Lower leg skin (tissue), 4 donors: ENCODE data around the gene PLGRKT. TPM values are rescaled to one million over a fixed set of nuclear protein-coding genes. Genes with fewer than 3 reads are reported as not detected.

Experiments
- DNase-seq, 2 donors: peaks; one replicate each; pipeline ENCODE4 v3.0.0-alpha.2; 2019; ENCODE audit warnings: low spot score in 2 of 2
- H3K4me3 ChIP-seq: fragments of 200-600 bp; sonication (generic); 2 replicates; pipeline ENCODE4 v1.5.1; 2017; ENCODE audit warnings: mild to moderate bottlenecking, low read depth; ENCODE audit not compliant: poor library complexity, severe bottlenecking
- POLR2A ChIP-seq, 2 donors: fragments of 450-650 bp; IDR thresholded peaks; one replicate each; pipeline ENCODE4 v1.6.1; 2016 to 2017; ENCODE audit warnings: antibody characterized with exemption in 2 of 2, mild to moderate bottlenecking in 1 of 2, moderate library complexity in 1 of 2
- WGBS, 2 donors: methylation state at CpG; one replicate each; pipeline ENCODE4 v1.1.5; 2018; 5-methylcytosine and 5-hydroxymethylcytosine counted together
- intact Hi-C: fragments of 100-400 bp; cut with DNase I; formaldehyde crosslinking; loops from one replicate; pipeline ENCODE4 v1.15.0; 2023; ENCODE audit warnings: low total_unique reads
- total RNA-seq, 4 donors: library from RNA; depleted of rRNA; stranded (reverse); fragments of >200 nt; gene quantifications; one replicate each; pipeline ENCODE4 v1.1.0, GENCODE V29; 2016
- TF ChIP-seq, protein P1 (sequence below), 3 donors: fragments of 450-650 bp; IDR thresholded peaks; one replicate each; pipeline ENCODE4 v1.5.1; 2016; ENCODE audit warnings: antibody characterized with exemption in 3 of 3, mild to moderate bottlenecking in 3 of 3, moderate library complexity in 2 of 3

PLGRKT gene, protein sequence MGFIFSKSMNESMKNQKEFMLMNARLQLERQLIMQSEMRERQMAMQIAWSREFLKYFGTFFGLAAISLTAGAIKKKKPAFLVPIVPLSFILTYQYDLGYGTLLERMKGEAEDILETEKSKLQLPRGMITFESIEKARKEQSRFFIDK
- total RNA-seq, result 10 to 100 TPM in 2 of 4 donors, 1 to 10 TPM in 2; 6.1 to 15.3 (median 9.1) TPM

DNA sequence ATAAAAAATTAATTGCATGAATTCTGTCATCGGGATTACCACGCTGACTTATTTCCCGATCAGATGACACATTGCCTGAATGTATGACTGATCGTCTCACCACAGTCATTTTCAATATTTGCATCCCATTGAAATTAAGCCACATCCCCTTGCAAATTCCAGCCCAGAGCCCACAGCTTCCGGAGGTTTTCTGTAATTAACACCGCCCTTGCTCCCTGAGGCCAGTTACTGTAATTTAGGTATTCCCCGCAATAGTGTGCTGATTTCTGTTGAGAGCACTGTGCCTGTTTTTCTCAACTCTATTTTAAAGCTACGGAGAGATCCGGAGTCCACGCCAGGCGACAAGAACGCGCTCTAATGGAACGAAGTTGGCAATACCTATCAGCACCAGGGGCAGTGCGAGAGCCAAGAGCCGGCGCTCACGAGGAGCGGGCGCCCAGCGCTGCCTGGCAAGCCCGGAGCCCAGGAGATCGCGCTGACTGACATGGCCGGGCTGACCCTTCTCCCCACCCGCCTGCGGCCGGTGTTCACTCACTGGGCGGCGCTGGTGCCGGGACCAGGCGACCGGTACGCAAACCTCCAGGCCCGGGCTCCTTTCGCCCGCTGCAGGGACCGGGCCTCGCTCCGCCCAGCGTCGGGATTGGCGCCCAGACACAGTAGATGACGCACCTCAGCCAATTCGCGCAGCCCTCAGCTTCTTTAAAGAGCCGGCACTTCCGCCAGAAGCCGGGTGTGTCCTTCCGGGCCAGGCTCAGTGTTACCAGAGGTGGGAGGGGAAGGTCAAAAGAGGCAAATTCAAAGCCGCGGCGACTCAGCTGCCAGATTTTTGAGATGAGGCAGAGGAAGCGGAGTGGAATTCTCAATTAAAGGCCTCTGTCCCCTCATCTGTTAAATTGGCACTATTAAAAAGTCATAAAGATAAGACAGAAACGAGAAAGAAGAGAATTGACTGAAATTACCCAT is at the start of gene PLGRKT:
Gene PLGRKT, minus strand, starts transcription at position 672 of the 963 bp plus-strand sequence. CDS start 5,948 bp downstream, outside the sequence.
- TF ChIP-seq, protein P1, sequence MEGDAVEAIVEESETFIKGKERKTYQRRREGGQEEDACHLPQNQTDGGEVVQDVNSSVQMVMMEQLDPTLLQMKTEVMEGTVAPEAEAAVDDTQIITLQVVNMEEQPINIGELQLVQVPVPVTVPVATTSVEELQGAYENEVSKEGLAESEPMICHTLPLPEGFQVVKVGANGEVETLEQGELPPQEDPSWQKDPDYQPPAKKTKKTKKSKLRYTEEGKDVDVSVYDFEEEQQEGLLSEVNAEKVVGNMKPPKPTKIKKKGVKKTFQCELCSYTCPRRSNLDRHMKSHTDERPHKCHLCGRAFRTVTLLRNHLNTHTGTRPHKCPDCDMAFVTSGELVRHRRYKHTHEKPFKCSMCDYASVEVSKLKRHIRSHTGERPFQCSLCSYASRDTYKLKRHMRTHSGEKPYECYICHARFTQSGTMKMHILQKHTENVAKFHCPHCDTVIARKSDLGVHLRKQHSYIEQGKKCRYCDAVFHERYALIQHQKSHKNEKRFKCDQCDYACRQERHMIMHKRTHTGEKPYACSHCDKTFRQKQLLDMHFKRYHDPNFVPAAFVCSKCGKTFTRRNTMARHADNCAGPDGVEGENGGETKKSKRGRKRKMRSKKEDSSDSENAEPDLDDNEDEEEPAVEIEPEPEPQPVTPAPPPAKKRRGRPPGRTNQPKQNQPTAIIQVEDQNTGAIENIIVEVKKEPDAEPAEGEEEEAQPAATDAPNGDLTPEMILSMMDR (IDR thresholded peaks at IDR 0.05), result no peak
- TF ChIP-seq POLR2A (IDR thresholded peaks at IDR 0.05), result no peak
- peak within 1 kb of the TSS; percentile 38 for H3K4me3 ChIP-seq
- DNase-seq, result peak; percentile 95 to 98
- WGBS, 2 donors, result 0% methylated on average over 30 to 35 of the region's 55 CpGs
- intact Hi-C loops, result no loop called here

DNA sequence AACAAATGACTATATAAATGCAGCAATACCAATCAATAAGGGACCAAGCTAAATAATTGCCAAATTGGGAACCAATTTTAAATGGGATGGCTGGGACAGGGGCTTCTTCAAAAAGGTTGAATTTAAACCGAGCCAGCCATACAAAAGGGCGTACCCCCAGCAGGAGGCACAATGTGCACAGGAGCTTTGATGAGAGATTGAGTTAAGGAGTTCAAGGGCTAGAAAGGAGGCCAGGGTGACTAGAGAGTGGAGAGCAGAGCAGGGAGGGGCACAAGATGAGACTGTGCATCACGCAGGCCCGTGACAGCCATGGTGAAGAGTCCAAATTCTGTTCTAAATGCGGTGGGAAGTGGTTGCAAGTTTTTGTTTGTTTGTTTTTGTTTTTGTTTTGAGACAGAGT is 49.3 kb upstream of the PLGRKT start:
- intact Hi-C loops, result no loop called here
- TF ChIP-seq, protein P1 (IDR thresholded peaks at IDR 0.05), result no peak
- no peak for TF ChIP-seq POLR2A (IDR thresholded peaks at IDR 0.05)
- DNase-seq, result no peak
- WGBS, 2 donors, result 94 to 95% methylated on average over 5 of the region's 5 CpGs
- no peak overlapping the region for H3K4me3 ChIP-seq

DNA sequence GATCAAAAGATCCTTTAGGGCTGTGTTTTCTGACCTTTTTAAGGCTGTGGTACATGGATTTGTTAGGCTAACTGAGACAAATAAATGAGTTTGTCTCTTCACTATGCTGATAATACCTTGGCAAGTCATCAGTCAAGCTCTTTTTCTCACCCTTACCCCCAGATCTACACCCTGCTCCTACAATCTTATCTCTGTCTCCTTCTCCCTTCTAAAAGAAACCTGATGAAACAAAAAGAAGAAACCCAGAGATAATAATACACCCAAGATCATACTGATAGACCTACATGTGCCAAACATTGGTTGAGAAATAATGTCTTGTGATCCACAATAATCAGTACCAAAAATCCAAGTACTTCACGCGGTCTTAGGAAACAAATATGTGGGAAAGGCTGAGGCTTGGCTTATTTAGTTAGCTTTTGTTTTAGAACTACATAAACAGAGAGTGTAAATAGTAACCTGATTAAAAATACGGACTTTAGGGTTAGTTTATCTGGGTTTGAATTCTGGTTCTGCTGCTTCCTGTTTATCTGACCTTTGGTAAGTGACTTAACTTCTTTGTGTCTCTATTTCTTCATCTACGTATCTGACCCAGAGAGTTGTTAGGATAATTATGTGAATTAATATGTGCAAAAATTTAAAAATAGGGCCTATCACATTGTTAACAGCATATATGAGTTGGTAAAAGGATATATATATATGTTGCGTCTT is 47.8 kb upstream of the PLGRKT start:
- WGBS, 2 donors, result 86 to 88% methylated on average over 5 of the region's 5 CpGs
- TF ChIP-seq, protein P1 (IDR thresholded peaks at IDR 0.05), result no peak
- TF ChIP-seq POLR2A (IDR thresholded peaks at IDR 0.05), result no peak
- H3K4me3 ChIP-seq, result no peak overlapping the region
- DNase-seq, result no peak
- intact Hi-C loops, result no loop called here

DNA sequence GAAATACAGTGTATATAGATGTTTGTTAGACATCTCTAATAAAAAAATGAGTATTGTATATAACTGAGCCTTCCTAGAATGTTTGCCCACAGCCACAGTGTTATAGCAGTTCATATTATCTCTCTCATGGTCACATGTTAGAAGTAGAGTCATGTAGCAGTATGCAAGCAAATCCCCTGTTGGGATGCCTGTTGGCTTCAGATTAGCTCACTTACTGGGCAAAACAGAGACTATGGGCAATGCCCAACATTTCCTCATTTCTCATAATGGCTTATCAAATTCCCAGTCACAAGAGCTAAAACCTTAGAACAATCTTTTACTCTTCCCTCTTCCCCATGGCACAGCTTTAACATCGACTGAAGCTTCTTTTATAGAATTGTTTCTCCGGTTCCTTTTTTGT is 45.6 kb upstream of the PLGRKT start:
- no peak for DNase-seq
- 95% methylated on average over 2 of the region's 2 CpGs for WGBS, 2 donors
- intact Hi-C loops, result no loop called here
- no peak for TF ChIP-seq POLR2A (IDR thresholded peaks at IDR 0.05)
- TF ChIP-seq, protein P1 (IDR thresholded peaks at IDR 0.05), result no peak
- no peak overlapping the region for H3K4me3 ChIP-seq

DNA sequence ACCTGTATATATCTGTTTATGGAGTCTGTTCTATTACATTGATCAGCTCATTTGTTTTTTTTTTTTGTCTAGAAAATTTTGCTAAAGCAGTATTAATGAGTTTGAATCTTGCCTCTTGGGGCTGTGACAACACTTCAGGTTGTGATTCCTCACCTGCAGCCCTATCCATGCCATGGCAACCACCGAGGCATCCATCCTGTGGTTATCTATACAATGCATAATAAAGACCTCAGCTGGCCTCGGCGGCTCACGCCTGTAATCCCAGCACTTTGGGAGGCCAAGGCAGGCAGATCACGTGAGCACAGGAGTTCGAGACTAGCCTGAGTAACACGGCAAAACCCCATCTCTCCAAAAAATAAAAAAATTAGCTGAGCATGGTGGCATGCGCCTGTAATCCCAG is 44.5 kb upstream of the PLGRKT start:
- TF ChIP-seq, protein P1 (IDR thresholded peaks at IDR 0.05), result no peak
- TF ChIP-seq POLR2A (IDR thresholded peaks at IDR 0.05), result no peak
- no peak overlapping the region for H3K4me3 ChIP-seq
- intact Hi-C loops, result no loop called here
- 86 to 89% methylated on average over 8 of the region's 8 CpGs for WGBS, 2 donors
- DNase-seq, result no peak
